GM12874 (cell line): Measurements from ENCODE around the gene CAPN10.

Source experiments
- TF ChIP-seq, protein P1 (sequence below): IDR thresholded peaks from 2 replicates; pipeline ENCODE4 v1.5.1; 2011; ENCODE audit warnings: low read depth, mild to moderate bottlenecking, control low read depth, low read length, moderate library complexity; ENCODE audit not compliant: insufficient read depth

CAPN10 gene

DNA sequence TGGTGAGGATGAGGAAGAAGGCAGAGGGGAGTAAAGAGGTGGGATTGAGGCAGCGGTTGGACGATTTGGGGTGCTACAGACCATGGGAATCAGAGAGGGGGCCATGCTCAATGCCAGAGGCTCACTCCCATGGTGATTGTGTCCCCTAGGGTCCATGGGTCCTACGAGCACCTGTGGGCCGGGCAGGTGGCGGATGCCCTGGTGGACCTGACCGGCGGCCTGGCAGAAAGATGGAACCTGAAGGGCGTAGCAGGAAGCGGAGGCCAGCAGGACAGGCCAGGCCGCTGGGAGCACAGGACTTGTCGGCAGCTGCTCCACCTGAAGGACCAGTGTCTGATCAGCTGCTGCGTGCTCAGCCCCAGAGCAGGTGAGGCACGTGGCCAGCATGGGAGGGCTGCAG, 5.2 kb downstream of the CAPN10 start:
- TF ChIP-seq, protein P1, sequence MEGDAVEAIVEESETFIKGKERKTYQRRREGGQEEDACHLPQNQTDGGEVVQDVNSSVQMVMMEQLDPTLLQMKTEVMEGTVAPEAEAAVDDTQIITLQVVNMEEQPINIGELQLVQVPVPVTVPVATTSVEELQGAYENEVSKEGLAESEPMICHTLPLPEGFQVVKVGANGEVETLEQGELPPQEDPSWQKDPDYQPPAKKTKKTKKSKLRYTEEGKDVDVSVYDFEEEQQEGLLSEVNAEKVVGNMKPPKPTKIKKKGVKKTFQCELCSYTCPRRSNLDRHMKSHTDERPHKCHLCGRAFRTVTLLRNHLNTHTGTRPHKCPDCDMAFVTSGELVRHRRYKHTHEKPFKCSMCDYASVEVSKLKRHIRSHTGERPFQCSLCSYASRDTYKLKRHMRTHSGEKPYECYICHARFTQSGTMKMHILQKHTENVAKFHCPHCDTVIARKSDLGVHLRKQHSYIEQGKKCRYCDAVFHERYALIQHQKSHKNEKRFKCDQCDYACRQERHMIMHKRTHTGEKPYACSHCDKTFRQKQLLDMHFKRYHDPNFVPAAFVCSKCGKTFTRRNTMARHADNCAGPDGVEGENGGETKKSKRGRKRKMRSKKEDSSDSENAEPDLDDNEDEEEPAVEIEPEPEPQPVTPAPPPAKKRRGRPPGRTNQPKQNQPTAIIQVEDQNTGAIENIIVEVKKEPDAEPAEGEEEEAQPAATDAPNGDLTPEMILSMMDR, result no peak

DNA sequence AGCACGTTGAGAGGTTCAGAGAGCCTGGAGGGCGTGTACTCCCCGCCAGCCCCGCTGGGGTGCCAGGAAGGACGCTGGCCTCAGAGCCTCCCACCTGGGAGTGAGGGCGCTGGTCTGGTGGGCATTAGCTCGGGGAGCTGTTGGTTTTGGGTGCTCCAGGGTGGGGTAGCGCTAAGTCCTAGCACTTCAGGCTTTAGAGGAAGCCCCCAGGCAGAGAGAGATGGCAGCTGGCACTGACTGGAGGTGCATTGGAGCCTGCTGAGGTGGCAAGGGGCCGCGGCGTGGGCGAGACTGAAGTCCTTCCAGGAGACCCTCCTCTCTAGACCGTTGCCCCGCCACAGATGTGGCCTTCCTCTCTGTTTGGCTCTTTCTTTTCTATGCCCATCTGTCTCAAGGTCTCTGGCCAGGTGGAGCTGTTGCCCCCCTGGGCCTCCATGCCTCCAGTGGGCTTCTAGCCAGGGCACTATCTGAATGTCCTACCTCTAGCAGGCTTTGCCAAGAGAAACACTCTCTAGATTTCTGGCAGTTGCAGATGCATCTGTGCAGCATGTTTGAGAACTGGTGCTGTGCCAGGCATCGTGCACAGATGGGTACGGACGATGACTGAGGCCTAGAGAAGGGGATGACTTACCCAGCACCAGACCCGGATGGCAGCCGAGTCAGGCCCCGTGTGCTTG, 6.6 kb downstream of the CAPN10 start:
- TF ChIP-seq, protein P1, result no peak

DNA sequence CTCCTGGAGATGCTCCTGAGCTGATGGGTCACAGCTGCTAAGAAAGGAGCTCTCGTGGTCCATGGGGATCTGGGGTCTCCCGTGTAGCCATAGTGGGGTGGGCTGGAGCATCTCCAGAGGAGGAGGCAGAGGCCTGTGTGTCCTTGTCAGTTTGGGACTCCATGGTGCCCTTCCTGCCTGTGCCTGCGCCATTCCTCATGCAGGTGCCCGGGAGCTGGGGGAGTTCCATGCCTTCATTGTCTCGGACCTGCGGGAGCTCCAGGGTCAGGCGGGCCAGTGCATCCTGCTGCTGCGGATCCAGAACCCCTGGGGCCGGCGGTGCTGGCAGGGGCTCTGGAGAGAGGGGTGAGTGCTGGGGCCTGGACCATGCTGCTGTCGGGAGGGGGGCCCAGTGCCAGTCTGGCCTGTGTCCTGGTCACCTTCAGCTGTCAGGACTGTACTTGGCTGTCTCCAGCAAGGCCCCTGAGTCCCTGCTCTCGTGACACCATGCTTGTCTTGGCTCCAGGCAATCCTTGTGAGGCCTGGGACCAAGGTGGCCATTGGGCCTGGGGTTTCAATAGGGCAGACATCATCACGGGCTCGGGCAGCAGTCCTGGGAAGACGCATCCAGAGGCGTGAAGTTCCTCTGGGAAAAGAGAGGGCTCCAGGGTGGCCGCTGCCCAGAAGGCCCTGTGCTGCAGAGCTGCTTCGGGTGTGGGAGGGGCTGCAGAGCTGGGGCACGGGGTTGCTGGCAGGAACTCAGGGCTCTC, 7.3 kb downstream of the CAPN10 start:
- TF ChIP-seq, protein P1, result no peak

DNA sequence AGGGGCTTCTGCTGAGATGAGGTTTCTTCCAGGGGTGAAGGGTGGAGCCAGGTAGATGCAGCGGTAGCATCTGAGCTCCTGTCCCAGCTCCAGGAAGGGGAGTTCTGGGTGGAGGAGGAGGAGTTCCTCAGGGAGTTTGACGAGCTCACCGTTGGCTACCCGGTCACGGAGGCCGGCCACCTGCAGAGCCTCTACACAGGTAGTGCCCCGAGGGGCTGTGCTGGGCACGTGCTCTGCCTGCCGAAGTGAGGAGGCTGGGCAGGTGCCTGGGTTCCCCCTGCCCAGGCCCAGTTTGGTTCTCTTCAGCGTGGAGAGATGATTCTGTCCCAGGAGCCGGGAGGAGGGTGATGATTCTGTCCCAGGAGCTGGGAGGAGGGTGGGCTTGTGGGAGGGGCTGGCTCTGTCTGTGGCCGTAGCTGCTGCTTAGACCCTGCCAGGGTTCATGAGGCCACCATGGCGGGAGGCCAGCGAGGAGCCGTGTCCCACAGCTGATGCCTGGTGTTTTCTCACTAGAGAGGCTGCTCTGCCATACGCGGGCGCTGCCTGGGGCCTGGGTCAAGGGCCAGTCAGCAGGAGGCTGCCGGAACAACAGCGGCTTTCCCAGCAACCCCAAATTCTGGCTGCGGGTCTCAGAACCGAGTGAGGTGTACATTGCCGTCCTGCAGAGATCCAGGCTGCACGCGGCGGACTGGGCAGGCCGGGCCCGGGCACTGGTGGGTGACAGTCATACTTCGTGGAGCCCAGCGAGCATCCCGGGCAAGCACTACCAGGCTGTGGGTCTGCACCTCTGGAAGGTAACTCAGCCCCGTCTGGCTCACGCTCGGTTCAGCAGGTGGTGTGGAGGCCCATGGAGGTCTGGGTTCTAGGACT, 8.2 kb downstream of the CAPN10 start:
- TF ChIP-seq, protein P1, result no peak

DNA sequence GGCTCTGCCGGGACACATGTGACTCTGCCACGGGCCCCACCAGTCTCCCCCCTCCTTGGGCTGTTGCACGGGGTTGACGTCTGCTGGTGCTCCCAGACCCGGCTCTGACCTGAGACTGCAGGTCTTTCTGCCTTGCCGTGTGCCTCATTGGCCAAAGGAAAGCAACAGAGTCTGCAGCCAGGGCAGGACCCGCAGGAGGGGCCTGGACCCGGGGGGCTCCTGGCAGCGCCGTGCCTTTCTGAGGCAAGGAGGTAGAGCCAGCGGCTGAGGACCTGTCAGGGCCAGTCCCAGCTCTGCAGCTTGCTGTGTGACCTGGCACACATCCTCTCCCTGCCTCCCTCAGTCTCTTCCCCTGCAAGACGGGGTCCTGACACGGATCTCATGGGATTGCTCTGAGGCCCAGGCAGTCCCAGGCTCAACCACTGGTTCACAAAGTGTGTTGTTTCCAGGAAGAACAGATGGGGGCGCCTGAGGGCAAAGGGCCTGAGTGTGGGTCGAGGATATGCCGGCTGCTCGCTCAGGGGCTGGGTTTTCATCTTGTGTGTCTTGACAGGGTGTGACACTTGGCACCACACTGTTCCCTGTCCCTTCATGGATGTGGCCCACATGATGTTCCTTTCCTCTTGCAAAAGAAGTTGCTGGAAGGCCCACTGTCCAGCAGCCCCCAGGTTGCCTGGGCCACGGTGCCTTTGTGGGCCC, 9.0 kb downstream of the CAPN10 start:
- TF ChIP-seq, protein P1, result peak; percentile 43; the same call in 1 of the 2 replicates

DNA sequence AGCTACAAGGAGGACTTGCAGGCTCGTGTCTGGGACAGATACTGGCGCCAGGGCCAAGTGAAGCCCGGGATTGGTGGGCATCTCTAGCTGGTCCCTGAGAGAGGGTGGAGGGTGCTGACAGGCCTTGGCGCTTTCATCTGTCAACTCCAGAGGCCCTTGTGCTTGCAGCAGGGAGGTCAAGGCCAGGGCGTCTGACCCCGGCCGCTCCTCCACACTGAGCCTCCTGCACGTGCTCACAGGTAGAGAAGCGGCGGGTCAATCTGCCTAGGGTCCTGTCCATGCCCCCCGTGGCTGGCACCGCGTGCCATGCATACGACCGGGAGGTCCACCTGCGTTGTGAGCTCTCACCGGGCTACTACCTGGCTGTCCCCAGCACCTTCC, 9.5 kb downstream of the CAPN10 start:
- TF ChIP-seq, protein P1, result no peak
